22Rv1 (cell line): ENCODE results near the gene CBLB.

ENCODE experiments used
- H3K27ac ChIP-seq: fragments of 450-650 bp; 2 replicates; pipeline ENCODE4 v1.5.1; 2017
- CTCF ChIP-seq: fragments of 450-650 bp; IDR thresholded peaks from 2 replicates; pipeline ENCODE4 v1.5.1; 2017; ENCODE audit warnings: mild to moderate bottlenecking
- ZFX ChIP-seq: fragments of 450-650 bp; IDR thresholded peaks from 2 replicates; pipeline ENCODE4 v1.6.1; 2017; ENCODE audit warnings: antibody characterized with exemption, borderline replicate concordance

Gene CBLB

GRCh38 chr3:105629718-105630117 is 239.1 kb downstream of the CBLB start:
- TF ChIP-seq CTCF (no peak), ZFX (no peak)
- H3K27ac ChIP-seq, result no peak overlapping the region

- no peak overlapping the region for H3K27ac ChIP-seq
- no peak for TF ChIP-seq ZFX
- no peak for TF ChIP-seq CTCF
These were observed 242.1 kb downstream of the CBLB start for GRCh38 chr3:105626739-105627138.

- no peak overlapping the region for H3K27ac ChIP-seq
- TF ChIP-seq ZFX, result no peak
- no peak for TF ChIP-seq CTCF
These were observed 246.6 kb downstream of the CBLB start for GRCh38 chr3:105622169-105622568.

GRCh38 chr3:105620236-105620635 is 248.6 kb downstream of the CBLB start:
- TF ChIP-seq CTCF (no peak), ZFX (no peak)
- H3K27ac ChIP-seq, result no peak overlapping the region

- no peak overlapping the region for H3K27ac ChIP-seq
- TF ChIP-seq CTCF (no peak), ZFX (no peak)
These were observed 249.2 kb downstream of the CBLB start for GRCh38 chr3:105619651-105620050.

GRCh38 chr3:105618556-105618955 is 250.3 kb downstream of the CBLB start:
- H3K27ac ChIP-seq, result no peak overlapping the region
- TF ChIP-seq CTCF, result no peak
- no peak for TF ChIP-seq ZFX

GRCh38 chr3:105616374-105617121 is 252.3 kb downstream of the CBLB start:
- TF ChIP-seq CTCF (no peak), ZFX (no peak)
- no peak overlapping the region for H3K27ac ChIP-seq
